GM12864 (cell line): ENCODE data around the gene DET1.

Source experiments
- DNase-seq: peaks from one replicate; pipeline ENCODE4 v3.0.0-alpha.2; 2011; ENCODE audit warnings: low read depth
- H3K4me3 ChIP-seq: 2 replicates; pipeline ENCODE4 v1.5.1; 2011; ENCODE audit warnings: mild to moderate bottlenecking, low read depth, low read length, control low read depth
- CTCF ChIP-seq: IDR thresholded peaks from 2 replicates; pipeline ENCODE4 v1.5.1; 2011; ENCODE audit warnings: low read depth, mild to moderate bottlenecking, moderate library complexity, low read length, control low read depth, inconsistent platforms; ENCODE audit errors: missing control alignments

Gene DET1

GRCh38 chr15:88498996-88499395 is 47.5 kb downstream of the DET1 start:
- no peak for DNase-seq
- TF ChIP-seq CTCF, result no peak
- H3K4me3 ChIP-seq, result no peak overlapping the region

GRCh38 chr15:88497109-88497765 is 49.2 kb downstream of the DET1 start:
- DNase-seq, result no peak
- TF ChIP-seq CTCF, result no peak
- H3K4me3 ChIP-seq, result no peak overlapping the region

- no peak for DNase-seq
- TF ChIP-seq CTCF, result no peak
- no peak overlapping the region for H3K4me3 ChIP-seq
Observed at GRCh38 chr15:88493844-88494243, 52.6 kb downstream of the DET1 start.

GRCh38 chr15:88491158-88491557 is 55.3 kb downstream of the DET1 start:
- DNase-seq, result no peak
- no peak overlapping the region for H3K4me3 ChIP-seq
- no peak for TF ChIP-seq CTCF

GRCh38 chr15:88490036-88490435 is 56.4 kb downstream of the DET1 start:
- DNase-seq, result no peak
- no peak for TF ChIP-seq CTCF

GRCh38 chr15:88489321-88489720 is 57.2 kb downstream of the DET1 start:
- H3K4me3 ChIP-seq, result no peak overlapping the region
- TF ChIP-seq CTCF, result peak; percentile 14
- DNase-seq, result no peak

More at GRCh38 chr15:88490036-88490435, 56.4 kb downstream of the DET1 start:
- H3K4me3 ChIP-seq, result no peak overlapping the region

GRCh38 chr15:88487796-88488523 is 58.5 kb downstream of the DET1 start:
- no peak overlapping the region for H3K4me3 ChIP-seq
- no peak for DNase-seq
- TF ChIP-seq CTCF, result no peak
